GM19035 (cell line): ENCODE results near the gene ATAD3B.
"Not testable (repeated sequence)": the region's sequence is repeated elsewhere in the genome, so short reads cannot be mapped to it uniquely, and the experiment has no call there.

Experiments used
- ATAC-seq: cut with Tn5 transposase; IDR thresholded peaks from one replicate; pipeline ENCODE4 v1.9.1; 2021; ENCODE audit not compliant: unreplicated experiment

Gene ATAD3B, protein sequence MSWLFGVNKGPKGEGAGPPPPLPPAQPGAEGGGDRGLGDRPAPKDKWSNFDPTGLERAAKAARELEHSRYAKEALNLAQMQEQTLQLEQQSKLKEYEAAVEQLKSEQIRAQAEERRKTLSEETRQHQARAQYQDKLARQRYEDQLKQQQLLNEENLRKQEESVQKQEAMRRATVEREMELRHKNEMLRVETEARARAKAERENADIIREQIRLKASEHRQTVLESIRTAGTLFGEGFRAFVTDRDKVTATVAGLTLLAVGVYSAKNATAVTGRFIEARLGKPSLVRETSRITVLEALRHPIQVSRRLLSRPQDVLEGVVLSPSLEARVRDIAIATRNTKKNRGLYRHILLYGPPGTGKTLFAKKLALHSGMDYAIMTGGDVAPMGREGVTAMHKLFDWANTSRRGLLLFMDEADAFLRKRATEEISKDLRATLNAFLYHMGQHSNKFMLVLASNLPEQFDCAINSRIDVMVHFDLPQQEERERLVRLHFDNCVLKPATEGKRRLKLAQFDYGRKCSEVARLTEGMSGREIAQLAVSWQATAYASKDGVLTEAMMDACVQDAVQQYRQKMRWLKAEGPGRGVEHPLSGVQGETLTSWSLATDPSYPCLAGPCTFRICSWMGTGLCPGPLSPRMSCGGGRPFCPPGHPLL

DNA sequence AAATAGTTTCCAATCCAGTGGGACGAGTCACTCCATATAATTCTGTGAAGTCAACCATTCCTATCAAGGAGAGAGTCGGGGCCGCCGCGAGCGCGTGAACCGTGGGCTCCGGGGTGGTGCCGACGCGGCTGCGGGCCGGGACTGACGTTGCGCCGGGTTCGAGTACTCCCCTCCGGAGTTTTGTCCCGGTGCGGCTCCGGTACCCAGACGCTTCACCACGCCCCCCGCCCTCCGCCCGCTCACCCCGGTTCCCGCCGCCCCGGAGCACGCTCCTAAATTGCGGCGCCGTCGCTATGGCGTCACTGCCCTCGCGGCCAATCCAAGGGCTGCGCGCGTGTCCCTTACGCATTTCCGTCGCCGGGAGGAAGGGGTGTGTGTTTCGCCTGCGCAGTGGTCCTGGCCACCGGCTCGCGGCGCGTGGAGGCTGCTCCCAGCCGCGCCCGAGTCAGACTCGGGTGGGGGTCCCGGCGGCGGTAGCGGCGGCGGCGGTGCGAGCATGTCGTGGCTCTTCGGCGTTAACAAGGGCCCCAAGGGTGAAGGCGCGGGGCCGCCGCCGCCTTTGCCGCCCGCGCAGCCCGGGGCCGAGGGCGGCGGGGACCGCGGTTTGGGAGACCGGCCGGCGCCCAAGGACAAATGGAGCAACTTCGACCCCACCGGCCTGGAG is at the start of gene ATAD3B:
TSS of gene ATAD3B (plus strand) at position 377 of the 664 bp plus-strand sequence. CDS start at position 497, 120 bp downstream.
- peak; percentile 93 for ATAC-seq

DNA sequence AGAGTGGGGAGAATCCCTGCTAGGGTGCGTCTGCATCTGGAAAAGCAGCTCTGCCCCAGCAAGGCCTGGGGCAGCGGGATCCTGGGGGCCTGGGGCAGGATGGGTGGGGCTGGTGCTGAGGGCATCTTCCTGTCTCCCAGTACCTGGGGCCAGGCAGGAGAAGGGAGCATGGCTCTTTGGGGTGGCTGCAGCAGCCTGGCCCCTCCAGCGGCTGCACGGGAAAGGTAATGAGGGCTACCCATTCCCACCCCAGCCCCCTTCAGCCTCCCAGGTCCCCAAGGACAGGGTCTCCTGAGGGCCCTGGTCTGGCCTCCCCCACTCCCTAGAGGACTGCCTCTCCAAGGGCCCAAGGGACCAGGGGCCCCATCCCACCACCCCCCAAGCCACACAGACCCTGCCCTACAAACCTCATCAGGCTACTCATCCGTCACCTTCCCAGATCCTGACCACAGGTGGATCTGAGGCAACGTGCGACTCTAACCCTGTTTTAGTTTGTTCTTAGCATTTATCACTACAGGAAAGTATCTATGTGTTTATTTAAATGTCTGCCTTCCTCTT is 49.6 kb upstream of the ATAD3B start:
- no peak for ATAC-seq

DNA sequence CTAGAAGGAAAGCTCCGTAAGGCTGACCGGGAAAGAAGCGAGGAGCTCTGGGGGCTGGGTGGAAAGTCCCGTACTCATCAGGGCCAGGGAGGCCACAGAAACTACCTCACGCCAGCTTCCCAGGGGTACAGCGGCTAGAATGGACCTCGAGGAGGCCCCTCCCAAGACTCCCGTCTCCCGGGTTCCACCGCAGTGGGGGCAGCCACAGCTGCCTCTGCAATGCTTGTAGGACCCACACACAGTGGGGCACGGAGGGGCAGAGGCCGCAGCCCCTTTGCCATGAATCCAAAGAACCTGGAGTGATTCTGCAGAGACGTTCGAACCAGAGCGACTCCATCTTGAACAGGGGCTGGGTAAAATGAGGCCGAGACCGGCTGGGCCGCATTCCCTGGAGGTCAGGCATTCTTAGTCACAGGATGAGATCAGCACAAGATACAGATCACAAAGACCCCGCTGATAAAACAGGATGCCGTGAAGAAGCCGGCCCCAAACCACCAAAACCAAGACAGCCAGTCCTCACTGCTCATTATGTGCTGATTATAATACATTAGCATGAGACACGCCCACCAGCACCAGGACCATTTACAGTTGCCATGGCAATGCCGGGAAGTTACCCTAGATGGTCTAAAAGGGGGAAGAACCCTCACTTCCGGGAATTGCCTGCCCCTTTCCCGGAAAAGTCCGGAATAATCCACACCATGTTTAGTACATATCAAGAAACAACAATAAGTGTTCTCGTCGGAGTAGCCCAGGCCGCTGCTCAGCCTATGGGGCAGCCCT is 48.9 kb upstream of the ATAD3B start:
- no peak for ATAC-seq

DNA sequence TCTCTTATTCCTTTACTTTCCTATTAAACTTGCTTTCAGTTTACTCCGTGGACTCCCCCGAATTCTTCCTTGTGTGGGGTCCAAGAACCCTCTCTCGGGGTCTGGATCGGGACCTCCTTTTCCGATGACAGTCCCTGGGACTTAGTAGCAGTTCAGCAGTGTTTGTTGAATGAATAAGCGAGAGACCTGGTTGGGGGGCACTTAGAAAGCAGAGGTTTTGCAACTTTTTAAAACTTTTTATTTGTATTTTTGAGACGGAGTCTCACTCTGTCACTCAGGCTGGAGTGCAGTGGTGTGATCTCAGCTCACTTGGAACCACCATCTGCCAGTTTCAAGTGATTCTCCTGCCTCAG is 48.3 kb upstream of the ATAD3B start:
- ATAC-seq: no peak

DNA sequence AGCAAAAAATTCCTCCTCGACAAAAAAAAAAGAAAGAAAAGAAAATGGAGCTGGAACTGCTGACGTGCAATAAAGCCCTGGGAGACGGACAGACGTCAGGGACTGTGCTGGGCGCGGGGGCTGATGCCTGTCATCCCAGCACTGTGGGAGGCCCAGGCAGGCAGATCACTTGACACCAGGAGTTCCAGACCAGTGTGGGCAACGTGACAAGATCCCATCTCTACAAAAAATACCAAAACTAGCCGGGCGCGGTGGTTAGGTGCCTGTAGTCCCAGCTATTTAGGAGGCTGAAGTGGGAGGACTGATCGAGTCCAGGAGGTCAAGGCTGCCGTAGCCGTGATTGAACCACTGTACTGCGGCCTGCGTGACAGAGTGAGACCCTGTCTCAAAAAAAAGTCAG is 46.9 kb upstream of the ATAD3B start:
- ATAC-seq: no peak

DNA sequence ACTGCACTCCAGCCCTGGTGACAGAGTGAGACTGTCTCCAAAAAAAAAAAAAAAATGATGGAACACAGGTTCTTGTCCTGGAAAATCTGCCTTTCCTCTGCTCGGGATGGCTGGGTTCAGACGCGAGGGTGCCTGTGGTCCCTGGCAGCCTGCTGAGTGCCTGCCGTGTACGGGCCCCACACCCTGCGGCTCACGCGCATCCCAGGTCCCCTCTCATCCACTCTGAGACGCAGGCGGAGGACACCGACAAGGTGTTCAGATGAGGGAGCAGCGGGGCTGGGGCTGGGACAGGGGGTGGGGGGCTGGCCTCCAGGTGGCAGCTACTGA is 46.2 kb upstream of the ATAD3B start:
- ATAC-seq: no peak

DNA sequence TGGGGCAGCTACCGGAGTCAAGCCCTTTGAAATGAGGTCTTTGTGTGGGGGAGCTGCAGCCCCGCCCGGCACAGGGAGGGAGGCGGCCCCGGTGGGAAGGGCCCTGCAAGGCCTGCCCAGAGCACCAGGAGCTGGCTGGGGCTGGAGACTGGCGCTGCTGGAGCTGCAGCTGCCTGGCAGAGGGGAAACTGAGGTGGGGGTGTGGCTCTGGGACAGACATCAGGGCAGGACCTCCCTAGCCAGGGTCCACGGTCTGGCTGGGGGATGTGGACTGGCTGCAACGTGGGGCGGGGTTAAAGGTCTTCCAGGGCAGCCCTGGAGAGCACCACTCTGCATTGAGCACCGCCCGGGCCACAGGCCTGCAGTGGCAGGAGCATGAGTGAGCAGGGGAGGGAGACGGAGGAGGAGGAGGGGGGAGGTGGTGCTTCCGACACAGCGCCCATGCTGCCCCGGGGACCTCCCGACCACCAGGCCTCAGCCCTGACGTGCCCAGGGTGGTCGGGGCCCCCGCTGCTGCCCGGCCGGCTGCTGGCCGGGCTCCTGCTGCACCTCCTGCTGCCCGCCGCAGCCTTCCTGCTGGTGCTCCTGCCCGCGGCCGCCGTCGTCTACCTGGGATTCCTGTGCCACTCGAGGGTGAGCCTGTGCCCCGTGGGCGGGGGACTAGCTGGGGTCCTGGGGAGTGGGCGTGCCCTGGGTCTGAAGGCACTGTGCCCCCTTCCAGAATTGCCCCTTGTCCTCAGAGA is 45.6 kb upstream of the ATAD3B start:
- no peak for ATAC-seq

DNA sequence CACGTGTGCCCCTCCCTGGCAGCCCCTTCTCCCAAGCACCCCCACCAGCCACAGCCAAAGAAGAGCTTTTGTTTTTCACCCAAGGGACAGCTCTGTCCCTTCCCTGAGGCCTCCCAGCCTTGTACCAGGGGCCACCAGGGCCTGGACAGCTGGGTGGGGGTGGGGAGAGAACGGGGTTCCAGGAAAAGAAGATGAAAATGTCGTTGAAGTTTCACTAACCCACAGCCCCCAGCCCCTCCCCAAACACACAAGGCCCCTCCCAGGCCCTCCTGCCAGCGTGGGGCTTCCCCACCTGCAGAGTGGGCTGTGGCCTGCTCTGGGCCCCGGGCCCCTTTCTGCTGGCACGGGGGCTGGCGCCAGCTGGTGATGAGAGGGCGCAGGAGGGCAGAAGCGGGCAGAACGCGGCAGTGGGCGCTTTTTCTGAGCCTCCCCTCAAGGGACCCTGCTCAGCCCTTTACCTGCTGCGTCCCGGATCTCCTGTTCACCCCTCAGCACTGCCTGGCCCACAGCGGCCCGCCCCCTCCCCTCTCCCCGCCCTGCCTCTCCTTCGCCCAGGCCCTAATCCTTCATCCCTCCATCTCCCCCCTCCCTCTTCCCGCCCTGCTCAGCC is 45.0 kb upstream of the ATAD3B start:
- ATAC-seq: no peak

DNA sequence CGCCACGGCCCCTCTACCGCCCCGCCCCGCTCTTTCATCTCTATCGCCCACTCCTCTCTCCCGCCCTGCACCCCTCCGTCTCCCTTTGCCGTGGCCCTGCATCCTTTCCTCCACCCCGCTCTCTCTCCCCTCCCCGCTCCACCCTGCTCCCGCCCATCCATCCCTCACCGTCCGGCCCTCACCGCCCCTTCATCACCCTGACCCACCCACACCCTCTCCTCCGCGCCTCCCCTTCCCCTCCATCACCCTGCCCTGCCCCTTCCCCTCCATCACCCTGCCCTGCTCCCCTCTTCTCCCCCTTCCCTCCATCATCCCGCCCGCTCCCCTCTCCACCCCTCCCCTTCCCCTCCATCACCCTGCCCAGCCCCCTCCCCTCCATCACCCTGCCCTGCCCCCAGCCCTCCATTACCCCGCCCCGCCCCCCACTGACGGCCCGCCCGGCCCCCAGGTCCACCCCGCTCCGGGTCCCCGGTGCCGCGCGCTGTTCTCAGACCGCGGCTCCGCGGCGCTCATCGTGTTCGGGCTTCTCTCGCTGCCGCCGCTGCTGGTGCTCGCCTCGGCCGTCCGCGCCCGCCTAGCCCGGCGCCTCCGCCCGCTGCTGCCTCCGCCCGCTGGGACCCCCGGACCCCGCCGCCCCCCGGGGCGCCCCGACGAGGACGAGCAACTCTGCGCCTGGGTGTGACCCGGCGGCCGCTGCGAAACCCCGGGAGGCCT is 44.3 kb upstream of the ATAD3B start:
- no peak for ATAC-seq

DNA sequence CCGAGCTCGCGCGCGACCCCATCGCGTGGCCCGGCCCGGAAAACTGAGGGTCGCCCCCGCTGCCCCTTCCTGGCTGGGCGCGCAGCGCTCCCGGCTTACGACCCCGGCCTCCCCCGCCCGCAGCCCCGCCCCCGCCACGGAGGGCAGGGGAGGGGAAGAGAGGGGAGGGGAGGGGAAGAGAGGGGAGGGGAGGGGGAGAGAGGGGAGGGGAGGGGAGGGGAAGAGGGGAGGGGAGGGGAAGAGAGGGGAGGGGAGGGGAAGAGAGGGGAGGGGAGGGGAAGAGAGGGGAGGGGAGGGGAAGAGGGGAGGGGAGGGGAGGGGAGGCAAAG is 43.8 kb upstream of the ATAD3B start:
- ATAC-seq: no peak

DNA sequence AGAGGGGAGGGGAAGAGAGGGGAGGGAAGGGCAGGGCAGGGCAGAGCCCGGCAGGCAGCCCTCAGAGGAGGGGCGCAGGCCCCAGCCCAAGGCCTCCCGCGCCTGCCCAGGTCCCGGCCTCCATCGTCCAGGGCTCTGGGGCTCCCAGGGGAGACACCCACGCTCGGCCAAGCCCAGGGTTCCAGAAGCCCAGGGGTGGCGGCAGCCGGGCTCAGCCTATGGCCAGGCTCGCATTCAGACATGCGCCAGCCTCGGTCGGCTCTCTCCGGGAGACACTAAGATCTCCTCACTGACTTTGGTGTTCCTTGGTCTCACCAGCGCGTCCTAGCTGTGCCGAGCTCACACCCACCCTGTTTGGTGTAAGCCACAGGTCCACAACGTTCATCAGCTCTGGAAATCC is 43.4 kb upstream of the ATAD3B start:
- no peak for ATAC-seq

DNA sequence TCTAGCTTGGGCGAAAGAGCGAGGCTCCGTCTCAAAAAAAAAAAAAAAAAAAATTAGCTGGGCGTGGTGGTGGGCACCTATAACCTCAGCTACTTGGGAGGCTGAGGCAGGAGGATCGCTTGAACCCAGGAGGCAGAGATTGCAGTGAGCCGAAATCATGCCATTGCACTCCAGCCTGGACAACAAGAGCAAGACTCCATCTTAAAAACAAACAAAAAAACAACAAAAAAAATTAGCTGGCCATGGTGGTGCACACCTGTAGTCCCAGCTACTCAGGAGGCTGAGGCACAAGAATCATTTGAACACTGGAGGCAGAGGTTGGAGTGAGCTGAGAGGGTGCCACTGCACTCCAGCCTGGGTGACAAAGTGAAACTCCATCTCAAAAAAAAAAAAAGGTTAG is 42.6 kb upstream of the ATAD3B start:
- ATAC-seq: not testable (repeated sequence)

DNA sequence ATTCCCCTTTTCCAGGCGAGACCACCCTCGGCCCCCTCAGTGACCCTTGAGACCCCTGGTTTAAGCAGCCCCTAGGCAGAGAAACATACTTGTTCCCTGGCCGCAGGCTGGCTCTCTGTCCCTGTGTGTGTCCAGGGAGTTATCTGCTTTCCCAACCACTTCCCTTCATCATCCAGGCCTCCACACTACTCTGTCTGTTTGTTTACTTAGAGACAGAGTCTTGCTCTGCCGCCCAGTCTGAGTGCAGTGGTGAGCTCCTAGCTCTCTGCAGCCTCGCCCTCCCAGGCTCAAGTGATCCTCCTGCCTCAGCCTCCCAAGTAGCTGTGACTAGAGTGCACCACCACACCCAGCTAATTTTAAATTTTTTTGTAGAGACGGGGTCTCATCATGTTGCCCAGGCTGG is 41.9 kb upstream of the ATAD3B start:
- no peak for ATAC-seq

DNA sequence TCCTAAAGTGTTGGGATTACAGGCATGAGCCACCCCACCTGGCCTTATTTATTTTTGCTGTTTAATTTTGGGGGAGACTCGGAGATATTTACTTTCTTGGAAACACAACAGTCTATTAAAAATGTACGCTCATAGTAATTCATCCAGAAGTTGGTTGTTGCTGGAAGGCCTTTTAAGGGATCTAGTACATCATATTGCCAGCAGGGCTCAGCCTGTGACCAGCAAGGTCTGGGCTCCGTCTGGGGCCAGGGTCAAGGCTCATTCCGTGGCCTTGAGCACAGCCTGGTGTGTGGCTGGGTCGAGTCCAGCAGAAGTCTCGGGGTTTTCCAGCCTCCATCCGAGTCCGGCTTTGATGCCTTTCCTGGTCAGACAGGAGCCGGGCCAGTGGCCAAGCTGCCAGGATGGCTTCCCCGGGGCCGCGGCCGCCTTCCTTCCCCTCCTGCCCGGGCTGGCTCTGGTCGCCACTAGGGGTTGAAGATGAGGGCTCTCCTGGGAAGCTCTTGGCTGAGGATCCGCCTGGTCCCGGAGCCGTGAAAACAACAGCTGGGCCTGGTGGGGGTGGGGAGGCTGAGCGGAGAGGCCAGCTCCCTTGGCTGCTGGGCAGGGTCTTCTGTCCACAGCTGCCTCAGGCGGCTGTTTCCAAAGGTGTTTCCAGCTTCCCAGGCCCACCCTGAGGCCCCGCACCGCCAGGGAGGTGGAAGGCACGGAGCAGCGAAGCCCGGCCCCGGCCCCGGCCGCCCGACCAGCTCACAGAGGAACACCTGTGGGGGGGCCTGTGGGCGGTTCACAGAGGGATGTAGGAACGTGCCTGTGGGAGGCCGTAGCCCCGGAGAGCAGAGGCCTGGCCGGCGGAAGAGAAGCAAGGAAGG is 41.2 kb upstream of the ATAD3B start:
- ATAC-seq: no peak

DNA sequence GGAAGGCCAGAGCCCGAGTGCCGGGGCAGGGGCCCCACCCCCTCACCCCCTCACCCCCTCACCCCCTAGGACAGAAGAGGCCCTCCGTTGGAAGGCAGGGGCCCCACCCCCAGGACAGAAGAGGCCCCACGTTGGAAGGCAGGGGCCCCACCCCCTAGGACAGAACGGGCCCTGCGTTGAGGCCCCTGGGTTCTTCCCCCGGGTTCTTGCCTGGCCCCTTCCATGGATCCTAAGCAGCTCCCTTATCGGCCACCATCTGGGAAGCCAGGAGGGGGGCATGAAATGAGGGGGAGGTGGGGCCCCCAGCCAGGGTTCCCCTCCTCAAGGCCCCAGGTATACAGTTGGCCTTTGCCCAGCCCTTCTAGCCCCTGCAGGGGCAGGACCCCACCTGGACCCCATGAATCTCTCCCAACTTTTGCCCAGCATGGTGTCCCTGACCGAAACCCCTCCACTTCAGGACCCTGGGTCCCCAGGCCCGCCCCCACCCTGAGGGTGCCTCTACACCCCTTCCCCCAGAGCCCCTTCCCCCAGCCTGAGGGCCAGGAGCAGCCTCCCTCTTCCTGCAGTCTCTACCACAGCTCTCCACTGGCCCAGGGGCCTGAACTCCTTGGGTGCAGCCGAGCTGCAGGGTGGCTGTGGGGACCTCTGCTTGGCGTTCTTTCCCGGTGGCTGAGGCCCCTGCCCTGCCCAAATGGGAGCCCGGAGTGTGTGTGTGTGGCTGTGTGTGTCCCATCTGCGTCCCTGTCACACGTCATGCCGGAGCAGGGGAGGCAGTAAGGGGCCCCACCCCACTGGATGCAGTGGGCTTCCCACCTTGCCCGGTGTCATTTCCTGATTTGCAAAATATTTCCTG is 40.3 kb upstream of the ATAD3B start:
- no peak for ATAC-seq

DNA sequence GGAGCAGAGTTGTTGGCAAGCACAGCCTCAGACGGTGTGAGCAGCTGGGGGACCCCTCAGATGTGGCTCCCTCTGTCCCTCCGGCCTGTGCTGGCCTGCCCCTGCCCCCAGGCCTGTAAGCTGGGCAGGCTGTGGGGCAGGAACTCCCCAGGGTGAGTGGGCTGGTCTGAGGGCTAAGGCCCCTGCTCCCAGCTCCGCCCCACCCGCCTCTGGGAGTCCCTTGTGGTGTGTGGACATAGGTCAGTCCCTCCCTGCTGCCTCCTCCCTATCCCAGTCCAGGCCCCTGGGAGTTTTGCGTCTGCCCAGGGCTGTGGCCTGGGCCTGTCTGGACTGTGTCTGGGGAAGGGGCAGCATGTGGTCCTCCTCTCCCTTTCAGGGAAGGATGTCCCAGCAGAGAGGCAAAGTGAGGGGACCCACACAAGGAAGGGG is 39.7 kb upstream of the ATAD3B start:
- ATAC-seq: no peak

DNA sequence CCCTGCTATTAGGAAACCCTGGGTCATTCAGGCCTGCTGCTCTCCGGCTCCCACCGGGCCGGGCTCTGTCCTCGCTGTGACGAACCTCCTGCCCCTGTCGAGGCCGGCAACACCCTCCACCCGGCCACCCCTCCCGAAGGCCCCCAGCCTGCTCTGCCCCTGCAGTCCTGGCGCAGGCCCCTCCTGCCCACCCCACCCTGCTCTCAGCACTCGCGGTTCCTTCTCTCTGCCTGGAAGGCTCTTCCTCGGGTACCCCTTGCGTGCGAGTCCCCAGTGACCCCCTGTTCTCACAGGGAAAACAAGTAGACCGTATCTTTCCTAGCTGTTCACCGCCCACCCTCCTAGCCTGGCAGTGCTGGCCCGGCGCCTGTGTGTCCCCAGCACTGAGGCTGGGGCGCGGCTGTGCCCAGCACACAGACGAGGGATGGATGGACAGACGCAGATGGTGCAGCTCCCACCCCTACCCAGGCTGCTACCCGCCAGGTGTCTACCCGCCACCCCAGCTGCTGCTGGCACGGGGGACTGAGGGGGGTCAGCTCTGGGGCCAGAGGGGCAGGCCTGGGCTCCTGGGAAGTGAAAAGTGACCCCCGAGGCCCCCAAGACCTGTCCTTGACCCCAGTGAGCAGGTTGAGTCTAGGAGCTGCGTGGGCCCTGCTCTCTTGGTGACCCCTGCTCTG is 39.2 kb upstream of the ATAD3B start:
- no peak for ATAC-seq
